Epithelial cell of esophagus (primary cell): ENCODE data around the gene LRP1-AS.

Experiments used
- DNase-seq: peaks from one replicate; pipeline ENCODE4 v3.0.0; 2010; ENCODE audit warnings: low read depth
- H3K4me3 ChIP-seq: 2 replicates; pipeline ENCODE4 v1.5.1; 2011; ENCODE audit warnings: mild to moderate bottlenecking, low read length, control low read depth
- TF ChIP-seq, protein P1 (sequence below): IDR thresholded peaks from 2 replicates; pipeline ENCODE4 v1.5.1; 2011; ENCODE audit warnings: low read depth, mild to moderate bottlenecking, low read length, control low read depth, inconsistent platforms; ENCODE audit not compliant: insufficient read depth; ENCODE audit errors: missing control alignments

Gene LRP1-AS

DNA sequence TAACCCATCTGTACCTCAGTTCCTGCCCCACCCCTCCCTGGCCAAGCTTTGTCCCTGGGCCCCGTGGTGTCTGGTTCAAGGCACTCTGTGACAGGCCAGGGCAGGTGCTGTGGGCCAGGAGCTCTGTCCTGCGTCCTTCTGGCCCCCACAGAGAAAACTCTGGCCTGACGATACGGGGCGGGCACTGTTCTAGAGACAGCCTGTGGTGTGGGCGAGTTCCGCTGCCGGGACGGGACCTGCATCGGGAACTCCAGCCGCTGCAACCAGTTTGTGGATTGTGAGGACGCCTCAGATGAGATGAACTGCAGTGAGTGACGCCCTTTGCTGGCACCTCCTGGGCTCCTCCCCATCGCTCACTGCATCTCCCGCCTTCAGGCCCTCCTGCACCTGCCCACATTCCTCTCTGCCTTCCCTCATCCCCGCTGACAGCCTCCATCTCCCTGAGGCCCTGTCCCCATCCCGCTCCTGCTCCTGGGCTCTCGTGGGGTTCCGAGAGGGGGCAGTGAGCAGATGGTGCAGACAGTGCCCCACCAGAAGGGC lies 46.4 kb upstream of the LRP1-AS start:
- no peak overlapping the region for H3K4me3 ChIP-seq
- TF ChIP-seq, protein P1, sequence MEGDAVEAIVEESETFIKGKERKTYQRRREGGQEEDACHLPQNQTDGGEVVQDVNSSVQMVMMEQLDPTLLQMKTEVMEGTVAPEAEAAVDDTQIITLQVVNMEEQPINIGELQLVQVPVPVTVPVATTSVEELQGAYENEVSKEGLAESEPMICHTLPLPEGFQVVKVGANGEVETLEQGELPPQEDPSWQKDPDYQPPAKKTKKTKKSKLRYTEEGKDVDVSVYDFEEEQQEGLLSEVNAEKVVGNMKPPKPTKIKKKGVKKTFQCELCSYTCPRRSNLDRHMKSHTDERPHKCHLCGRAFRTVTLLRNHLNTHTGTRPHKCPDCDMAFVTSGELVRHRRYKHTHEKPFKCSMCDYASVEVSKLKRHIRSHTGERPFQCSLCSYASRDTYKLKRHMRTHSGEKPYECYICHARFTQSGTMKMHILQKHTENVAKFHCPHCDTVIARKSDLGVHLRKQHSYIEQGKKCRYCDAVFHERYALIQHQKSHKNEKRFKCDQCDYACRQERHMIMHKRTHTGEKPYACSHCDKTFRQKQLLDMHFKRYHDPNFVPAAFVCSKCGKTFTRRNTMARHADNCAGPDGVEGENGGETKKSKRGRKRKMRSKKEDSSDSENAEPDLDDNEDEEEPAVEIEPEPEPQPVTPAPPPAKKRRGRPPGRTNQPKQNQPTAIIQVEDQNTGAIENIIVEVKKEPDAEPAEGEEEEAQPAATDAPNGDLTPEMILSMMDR, result no peak
- no peak for DNase-seq

DNA sequence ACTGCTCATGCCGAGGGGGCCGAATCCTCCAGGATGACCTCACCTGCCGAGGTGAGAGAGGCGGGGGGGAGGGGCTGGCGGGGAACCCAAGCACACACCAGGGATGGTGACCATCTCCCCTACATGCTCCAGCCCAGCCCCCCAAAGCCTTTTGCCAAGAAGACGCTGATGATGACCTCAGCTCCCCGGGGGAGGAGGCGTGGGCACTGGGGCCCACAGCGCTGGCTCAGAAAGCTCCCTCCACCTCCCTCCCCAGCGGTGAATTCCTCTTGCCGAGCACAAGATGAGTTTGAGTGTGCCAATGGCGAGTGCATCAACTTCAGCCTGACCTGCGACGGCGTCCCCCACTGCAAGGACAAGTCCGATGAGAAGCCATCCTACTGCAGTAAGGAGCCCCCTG lies 45.5 kb upstream of the LRP1-AS start:
- TF ChIP-seq, protein P1, result no peak
- no peak for DNase-seq
- H3K4me3 ChIP-seq, result no peak overlapping the region

DNA sequence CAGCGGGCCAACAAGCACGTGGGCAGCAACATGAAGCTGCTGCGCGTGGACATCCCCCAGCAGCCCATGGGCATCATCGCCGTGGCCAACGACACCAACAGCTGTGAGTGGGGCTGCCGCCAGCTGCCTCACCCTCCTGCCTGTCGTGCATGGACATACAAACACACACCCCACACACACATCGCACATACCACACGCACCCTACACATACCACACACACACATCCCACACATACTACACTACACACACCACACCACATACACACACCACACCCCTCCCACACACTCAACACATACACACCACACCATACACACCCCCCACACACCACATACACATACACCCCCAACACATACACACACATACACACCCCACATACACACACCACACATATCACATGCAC lies 44.0 kb upstream of the LRP1-AS start:
- TF ChIP-seq, protein P1, result no peak
- no peak overlapping the region for H3K4me3 ChIP-seq
- no peak for DNase-seq

DNA sequence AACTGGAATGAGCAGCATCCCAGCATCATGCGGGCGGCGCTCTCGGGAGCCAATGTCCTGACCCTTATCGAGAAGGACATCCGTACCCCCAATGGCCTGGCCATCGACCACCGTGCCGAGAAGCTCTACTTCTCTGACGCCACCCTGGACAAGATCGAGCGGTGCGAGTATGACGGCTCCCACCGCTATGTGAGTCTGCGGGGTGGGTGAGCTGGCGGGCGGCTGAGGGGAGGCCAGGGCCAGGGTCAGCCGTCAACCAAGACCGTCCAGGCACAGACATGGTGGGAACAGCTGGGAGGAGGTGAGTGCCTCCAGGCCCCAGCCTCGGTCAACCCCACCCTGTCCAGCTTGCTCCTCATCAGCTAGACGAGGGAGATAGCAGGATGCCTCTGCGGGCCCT lies 43.4 kb upstream of the LRP1-AS start:
- DNase-seq, result no peak
- no peak overlapping the region for H3K4me3 ChIP-seq
- TF ChIP-seq, protein P1, result no peak

DNA sequence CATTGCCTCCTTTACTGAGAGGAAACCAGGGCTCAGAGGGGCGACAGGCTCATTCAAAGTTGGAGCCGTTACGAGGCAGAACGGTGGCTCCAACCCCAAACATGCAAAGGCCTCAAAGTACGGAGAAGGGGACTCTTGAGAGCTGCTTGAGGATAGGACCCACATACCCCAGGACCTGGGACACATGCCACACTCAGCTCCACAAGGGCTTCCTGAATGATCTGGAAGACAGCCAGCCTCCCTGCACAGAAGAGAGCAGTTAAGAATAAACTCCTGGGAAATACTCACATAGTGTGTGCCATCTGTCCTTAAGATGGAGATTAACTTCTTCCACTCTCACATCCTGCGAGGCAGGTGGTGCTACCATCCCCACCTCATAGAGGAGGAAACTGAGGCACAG lies 42.6 kb upstream of the LRP1-AS start:
- no peak for DNase-seq
- TF ChIP-seq, protein P1, result no peak
- no peak overlapping the region for H3K4me3 ChIP-seq

DNA sequence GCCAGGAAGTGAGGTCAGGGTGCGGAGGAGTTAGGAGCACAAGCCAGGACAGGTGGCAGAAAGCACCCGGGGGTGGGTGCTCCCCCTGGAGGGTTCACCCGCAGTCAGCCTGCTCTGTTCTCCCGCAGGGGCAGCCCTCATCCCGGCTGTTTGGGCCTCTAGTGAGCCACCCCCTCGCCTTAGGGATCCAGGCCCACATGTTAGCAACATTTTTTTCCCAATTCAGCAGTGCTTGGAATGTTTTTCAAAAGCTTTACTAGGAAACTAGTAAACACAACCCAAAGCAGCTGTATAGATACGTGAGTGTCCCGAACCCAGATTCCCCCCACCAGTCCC lies 40.6 kb upstream of the LRP1-AS start:
- no peak overlapping the region for H3K4me3 ChIP-seq
- TF ChIP-seq, protein P1, result no peak
- DNase-seq, result peak; percentile 30

DNA sequence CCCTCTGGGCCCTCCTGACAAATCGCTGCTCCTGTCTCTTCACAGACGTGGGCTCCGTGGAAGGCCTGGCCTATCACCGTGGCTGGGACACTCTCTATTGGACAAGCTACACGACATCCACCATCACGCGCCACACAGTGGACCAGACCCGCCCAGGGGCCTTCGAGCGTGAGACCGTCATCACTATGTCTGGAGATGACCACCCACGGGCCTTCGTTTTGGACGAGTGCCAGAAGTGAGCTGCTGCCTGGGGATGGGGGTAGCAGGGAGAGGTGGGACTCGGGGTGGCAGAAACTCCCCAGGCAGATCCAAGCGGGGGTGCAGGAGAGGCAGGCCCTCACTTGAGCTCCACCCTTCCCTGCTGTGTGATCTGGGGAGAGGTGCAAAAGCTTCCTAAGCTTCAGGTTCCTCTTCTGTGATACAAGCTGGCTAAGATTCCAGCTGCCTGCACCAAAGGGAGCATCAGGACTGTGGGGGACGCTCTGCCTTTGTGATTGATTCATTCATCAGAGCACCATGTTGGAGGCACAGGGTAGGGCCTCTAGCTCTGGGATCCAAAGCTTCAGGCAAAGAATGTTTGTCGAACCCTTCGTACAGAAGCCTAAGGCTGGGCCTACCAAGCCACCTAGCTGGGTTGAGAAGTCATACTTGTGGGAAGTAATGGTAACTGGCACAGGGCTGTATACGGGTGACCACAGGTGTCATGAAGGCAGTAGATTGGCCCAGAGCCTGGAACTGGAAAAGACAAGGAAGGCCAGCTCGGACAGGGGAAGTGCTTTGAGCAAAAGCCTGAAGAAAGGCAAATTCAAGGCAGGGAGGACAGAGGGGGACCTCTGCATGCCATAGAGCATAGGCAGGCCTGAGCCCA lies 40.0 kb upstream of the LRP1-AS start:
- TF ChIP-seq, protein P1, result no peak
- H3K4me3 ChIP-seq, result no peak overlapping the region
- DNase-seq, result no peak
